Loucy (cell line): ENCODE measurements around the gene CRB3.

Experiments
- EZH2phosphoT487 ChIP-seq: fragments of 200-600 bp; IDR thresholded peaks from 2 replicates; pipeline ENCODE4 v1.6.1; 2018; ENCODE audit warnings: antibody characterized with exemption, mild to moderate bottlenecking, moderate library complexity, borderline replicate concordance
- TF ChIP-seq, protein P1 (sequence below): fragments of 200-600 bp; sonication (generic); conservative IDR thresholded peaks from 2 replicates; pipeline ENCODE4 v1.5.1; 2014; ENCODE audit warnings: mild to moderate bottlenecking, antibody characterized with exemption, low read length

DNA sequence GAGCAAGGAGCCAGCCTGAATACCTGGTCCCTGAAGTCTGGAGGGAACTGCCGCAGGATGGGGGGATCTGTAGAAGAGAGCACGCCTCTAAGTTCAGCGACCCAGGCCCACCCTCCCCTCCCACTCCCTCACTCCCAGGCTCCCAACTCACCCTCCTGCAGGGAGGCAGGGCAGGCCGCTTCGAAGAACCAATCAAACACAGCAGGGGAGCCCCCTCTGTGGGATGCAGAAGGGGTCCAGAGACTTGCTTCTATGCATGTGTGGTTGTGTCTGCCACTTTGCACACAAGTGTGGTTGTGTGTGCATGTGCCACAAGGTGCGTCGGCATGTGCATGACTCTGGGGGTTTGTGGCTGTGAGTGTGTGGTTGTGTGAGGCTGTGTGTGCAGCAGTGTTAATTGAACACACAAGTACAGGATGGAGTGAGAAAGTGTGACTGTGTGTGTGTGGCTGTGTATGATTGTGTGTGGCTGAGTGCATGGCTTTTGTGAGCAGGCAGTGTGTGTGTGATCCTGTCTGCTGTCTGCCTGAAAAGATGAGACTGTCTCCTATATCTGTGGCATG lies 15.8 kb downstream of the CRB3 start:
- no peak for TF ChIP-seq EZH2phosphoT487
- TF ChIP-seq, protein P1, sequence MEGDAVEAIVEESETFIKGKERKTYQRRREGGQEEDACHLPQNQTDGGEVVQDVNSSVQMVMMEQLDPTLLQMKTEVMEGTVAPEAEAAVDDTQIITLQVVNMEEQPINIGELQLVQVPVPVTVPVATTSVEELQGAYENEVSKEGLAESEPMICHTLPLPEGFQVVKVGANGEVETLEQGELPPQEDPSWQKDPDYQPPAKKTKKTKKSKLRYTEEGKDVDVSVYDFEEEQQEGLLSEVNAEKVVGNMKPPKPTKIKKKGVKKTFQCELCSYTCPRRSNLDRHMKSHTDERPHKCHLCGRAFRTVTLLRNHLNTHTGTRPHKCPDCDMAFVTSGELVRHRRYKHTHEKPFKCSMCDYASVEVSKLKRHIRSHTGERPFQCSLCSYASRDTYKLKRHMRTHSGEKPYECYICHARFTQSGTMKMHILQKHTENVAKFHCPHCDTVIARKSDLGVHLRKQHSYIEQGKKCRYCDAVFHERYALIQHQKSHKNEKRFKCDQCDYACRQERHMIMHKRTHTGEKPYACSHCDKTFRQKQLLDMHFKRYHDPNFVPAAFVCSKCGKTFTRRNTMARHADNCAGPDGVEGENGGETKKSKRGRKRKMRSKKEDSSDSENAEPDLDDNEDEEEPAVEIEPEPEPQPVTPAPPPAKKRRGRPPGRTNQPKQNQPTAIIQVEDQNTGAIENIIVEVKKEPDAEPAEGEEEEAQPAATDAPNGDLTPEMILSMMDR = no peak
